K562 (cell line): ENCODE measurements around the gene BEST4. TPM values are rescaled to one million over a fixed set of nuclear protein-coding genes. Genes with fewer than 3 reads are reported as not detected.

Source experiments
- ATAC-seq: fragments of 200-7000 bp; cut with Tn5 transposase; 3 replicates; pipeline ENCODE4 v1.9.1; 2020; ENCODE audit warnings: moderate library complexity
- BruUV-seq: library from RNA; stranded (reverse); fragments of 400-500 nt; replicated peaks from 2 replicates; lab custom pipeline; 2021; lab: Mats Ljungman, UMichigan
- CTCF ChIA-PET: fragments of 300-600 bp; formaldehyde crosslinking; extraction: SDS; loops from one replicate; lab custom pipeline; 2021; ENCODE audit warnings: low intra/inter-chr PET ratio; lab: Yijun Ruan, JAX
- POLR2A ChIA-PET: fragments of 300-600, 350-650 bp; sonication (Branson Sonifier 250); formaldehyde crosslinking; extraction: SDS; loops from one replicate; lab custom pipeline; 2021; ENCODE audit warnings: antibody characterized with exemption, inconsistent platforms; lab: Yijun Ruan, JAX
- DNase-seq, 4 experiments: peaks; one replicate each; pipeline versions ENCODE4 v3.0.0 to v3.0.0-alpha.2; 2011 to 2018; ENCODE audit warnings: low spot score in 3 of 4, mixed read lengths in 3 of 4; ENCODE audit errors: extremely low read depth in 1 of 4
- FAIRE-seq: peaks from 2 replicates; lab custom pipeline; 2011; peaks lifted over from hg19 to GRCh38; lab: Jason Lieb, UNC
- H2AFZ ChIP-seq: 2 replicates; pipeline ENCODE4 v1.6.0; 2011; ENCODE audit warnings: low read depth, low read length, control low read depth, inconsistent platforms
- H3K27ac ChIP-seq: fragments of 200-600 bp; 3 replicates; pipeline ENCODE4 v1.8.0; 2011; ENCODE audit warnings: low read depth, mild to moderate bottlenecking, control low read depth, inconsistent platforms, low read length, moderate library complexity, mixed read lengths; ENCODE audit errors: extremely low read depth
- H3K27me3 ChIP-seq, 2 experiments: fragments of 300-600 bp in 1 of 2; 2 replicates in 1 of 2; 3 replicates in 1 of 2; pipeline versions ENCODE4 v1.6.0 to v1.8.0; 2011; ENCODE audit warnings: inconsistent platforms in 2 of 2, low read length in 2 of 2, mild to moderate bottlenecking in 1 of 2, mixed read lengths in 1 of 2, moderate library complexity in 1 of 2; ENCODE audit not compliant: control insufficient read depth in 2 of 2, insufficient read depth in 2 of 2
- H3K36me3 ChIP-seq: fragments of 300-600 bp; 3 replicates; pipeline ENCODE4 v1.8.0; 2011; ENCODE audit warnings: mild to moderate bottlenecking, low read length, inconsistent platforms; ENCODE audit not compliant: control insufficient read depth, insufficient read depth
- H3K4me1 ChIP-seq, 2 experiments: fragments of 200-600 bp in 1 of 2; replicated peaks in 1 of 2; 2 replicates in 1 of 2; 3 replicates in 1 of 2; pipeline versions ENCODE4 v1.5.1 to v1.8.0; 2011; ENCODE audit warnings: inconsistent platforms in 2 of 2, low read length in 2 of 2, mild to moderate bottlenecking in 1 of 2, mixed read lengths in 1 of 2, moderate library complexity in 1 of 2; ENCODE audit not compliant: control insufficient read depth in 2 of 2, insufficient read depth in 2 of 2
- H3K4me2 ChIP-seq: 2 replicates; pipeline ENCODE4 v1.6.1; 2011; ENCODE audit warnings: low read length, control low read depth, inconsistent platforms, mixed read lengths; ENCODE audit not compliant: insufficient read depth
- H3K4me3 ChIP-seq: fragments of 200-600 bp; sonication (generic), shearing (Covaris generic); 2 replicates; pipeline ENCODE4 v1.5.1; 2016; ENCODE audit warnings: control low read depth, inconsistent platforms
- H3K79me2 ChIP-seq: fragments of 200-600 bp; 3 replicates; pipeline ENCODE4 v1.8.0; 2011; ENCODE audit warnings: low read length, inconsistent platforms; ENCODE audit not compliant: control insufficient read depth, insufficient read depth
- H3K9ac ChIP-seq, 2 experiments: 2 replicates each; pipeline versions ENCODE4 v1.6.0 to v1.6.1; 2011; ENCODE audit warnings: low read depth in 2 of 2, low read length in 2 of 2, control low read depth in 1 of 2, inconsistent platforms in 1 of 2, mild to moderate bottlenecking in 1 of 2, mixed read lengths in 1 of 2; ENCODE audit not compliant: insufficient read depth in 1 of 2
- H3K9me1 ChIP-seq: one replicate; pipeline ENCODE4 v1.6.0; 2011; ENCODE audit warnings: inconsistent platforms, mild to moderate bottlenecking, low read length, moderate library complexity; ENCODE audit not compliant: control insufficient read depth, insufficient read depth
- H3K9me3 ChIP-seq: replicated peaks from 2 replicates; pipeline ENCODE4 v1.5.1; 2011; ENCODE audit warnings: low read depth, low read length, inconsistent platforms; ENCODE audit not compliant: control insufficient read depth, insufficient read depth
- H4K20me1 ChIP-seq: replicated peaks from 2 replicates; pipeline ENCODE4 v1.6.1; 2011; ENCODE audit warnings: low read length, inconsistent platforms, mixed read lengths; ENCODE audit not compliant: control insufficient read depth, insufficient read depth
- CBX1 ChIP-seq: sonication (generic); IDR thresholded peaks from 2 replicates; pipeline ENCODE4 v1.6.1; 2016; ENCODE audit warnings: antibody characterized with exemption, low read depth, mild to moderate bottlenecking
- JUND ChIP-seq, 2 experiments: IDR thresholded peaks; 2 replicates in 1 of 2; 3 replicates in 1 of 2; pipeline ENCODE4 v1.6.1; 2011; ENCODE audit warnings: borderline replicate concordance in 2 of 2, low read depth in 2 of 2, low read length in 2 of 2, improper control_type of control experiment in 1 of 2, missing biosample characterization in 1 of 2, missing genetic modification characterization in 1 of 2, missing genetic modification reagents in 1 of 2
- KLF1 ChIP-seq: fragments of 450-650 bp; IDR thresholded peaks from 2 replicates; pipeline ENCODE4 v1.6.1; 2016; ENCODE audit warnings: missing genetic modification characterization, missing compliant biosample characterization
- MEIS2 ChIP-seq: fragments of 450-650 bp; IDR thresholded peaks from 2 replicates; pipeline ENCODE4 v1.6.1; 2014; ENCODE audit warnings: mild to moderate bottlenecking; ENCODE audit not compliant: partially characterized antibody
- MYNN ChIP-seq, 2 experiments: sonication (generic); formaldehyde crosslinking in 1 of 2; IDR thresholded peaks; 2 replicates each; pipeline versions ENCODE4 v1.5.0 to v1.6.1; 2016 to 2020; ENCODE audit warnings: antibody characterized with exemption in 1 of 2, missing genetic modification reagents in 1 of 2
- POLR2G ChIP-seq: fragments of 200-400 bp; formaldehyde crosslinking; IDR thresholded peaks from 2 replicates; pipeline ENCODE4 v1.6.1; 2017; ENCODE audit warnings: low read depth, mild to moderate bottlenecking, antibody characterized with exemption, low read length, moderate library complexity
- PRPF4 ChIP-seq: fragments of 200-400 bp; formaldehyde crosslinking; IDR thresholded peaks from one replicate; pipeline ENCODE4 v1.6.1; 2017; ENCODE audit warnings: low read length, low read depth, mild to moderate bottlenecking; ENCODE audit not compliant: insufficient read depth, poor library complexity, severe bottlenecking
- RBFOX2 ChIP-seq: fragments of 200-400 bp; formaldehyde crosslinking; IDR thresholded peaks from 2 replicates; pipeline ENCODE4 v1.6.1; 2017; ENCODE audit warnings: low read depth, mild to moderate bottlenecking, low read length, moderate library complexity
- SIN3A ChIP-seq, 2 experiments: fragments of 150-350 bp in 1 of 2; IDR thresholded peaks; 2 replicates each; pipeline ENCODE4 v1.6.1; 2011 to 2016; ENCODE audit warnings: borderline replicate concordance in 2 of 2, low read depth in 2 of 2, low read length in 2 of 2, mild to moderate bottlenecking in 2 of 2, moderate library complexity in 2 of 2; ENCODE audit not compliant: control insufficient read depth in 1 of 2
- SP1 ChIP-seq: sonication (generic); formaldehyde crosslinking; IDR thresholded peaks from 2 replicates; pipeline ENCODE4 v1.8.1; 2022; ENCODE audit warnings: mild to moderate bottlenecking, missing genetic modification reagents
- THRAP3 ChIP-seq: fragments of 450-650 bp; IDR thresholded peaks from 2 replicates; pipeline ENCODE4 v1.6.1; 2016; ENCODE audit warnings: mild to moderate bottlenecking, inconsistent platforms, borderline replicate concordance
- USF1 ChIP-seq: sonication (generic); formaldehyde crosslinking; IDR thresholded peaks from 2 replicates; pipeline ENCODE4 v1.9.0; 2022; ENCODE audit warnings: mild to moderate bottlenecking, missing genetic modification reagents
- ZBTB1 ChIP-seq: sonication (generic); formaldehyde crosslinking; IDR thresholded peaks from 2 replicates; pipeline ENCODE4 v1.8.1; 2023; ENCODE audit warnings: missing genetic modification reagents, low read depth, mild to moderate bottlenecking, borderline replicate concordance
- ZNF175 ChIP-seq: fragments of 200-800 bp; sonication (Bioruptor generic); IDR thresholded peaks from 2 replicates; pipeline ENCODE4 v1.6.1; 2016; ENCODE audit warnings: low read depth, mild to moderate bottlenecking, missing genetic modification characterization, missing compliant biosample characterization
- ZNF507 ChIP-seq: conservative IDR thresholded peaks from 2 replicates; pipeline ENCODE4 v1.6.1; 2017; ENCODE audit warnings: missing genetic modification characterization, missing compliant biosample characterization
- ZNF830 ChIP-seq: fragments of 250-450 bp; sonication (Bioruptor Pico); IDR thresholded peaks from 2 replicates; pipeline ENCODE4 v1.5.0; 2021; ENCODE audit warnings: mild to moderate bottlenecking
- WGBS: fragments of 100-300 bp; shearing (Covaris generic); methylation state at CpG from one replicate; pipeline ENCODE4 v1.1.6; 2016; ENCODE audit warnings: low coverage, mixed read lengths; ENCODE audit not compliant: insufficient coverage; ENCODE audit errors: missing lambda C conversion rate; 5-methylcytosine and 5-hydroxymethylcytosine counted together
- in situ Hi-C: fragments of 300-500 bp; cut with MboI; formaldehyde crosslinking; loops from 4 replicates; pipeline ENCODE4 v1.15.0; 2018; ENCODE audit warnings: inconsistent platforms, mixed read lengths
- intact Hi-C: fragments of 100-400 bp; cut with micrococcal nuclease; formaldehyde crosslinking; loops from 2 replicates; pipeline ENCODE4 v1.14.2; 2022
- polyA plus RNA-seq, 8 experiments: library from polyadenylated mRNA; depleted of rRNA in 4 of 8; stranded (reverse) in 5 of 8; unstranded in 3 of 8; fragments of >200 nt; fragmentation: Nextera tagmentation in 2 of 8; fragmentation: Illumina TruSeq in 1 of 8; extraction: Ambion mirVana in 2 of 8; extraction: Trizol in 1 of 8; gene quantifications; 2 replicates each; pipeline versions ENCODE4 v1.2.1 to v1.2.3, GENCODE V29; 2011 to 2014; ENCODE audit warnings: inconsistent platforms in 1 of 8, missing spikeins in 1 of 8
- total RNA-seq, 7 experiments: library from RNA; depleted of rRNA in 6 of 7; stranded (reverse); fragments of >200 nt in 6 of 7; fragmentation: Illumina TruSeq in 2 of 7; extraction: Trizol in 2 of 7; gene quantifications; 2 replicates each; pipeline versions ENCODE4 v1.2.1 to v1.2.3, GENCODE V29; 2011 to 2021; ENCODE audit warnings: low replicate concordance in 1 of 7
- TF ChIP-seq, protein P1 (sequence below): sonication (generic); formaldehyde crosslinking; IDR thresholded peaks from 2 replicates; pipeline ENCODE4 v1.8.0; 2022; ENCODE audit warnings: missing genetic modification reagents, mild to moderate bottlenecking, moderate library complexity, borderline replicate concordance

The BEST4 gene
- total and polyA plus RNA-seq, 9 of the 15 experiments (the other 6 are each of a cell fraction or from before 2014, with no cell fraction given): 0.07 to 0.11 TPM; not detected in 7

DNA sequence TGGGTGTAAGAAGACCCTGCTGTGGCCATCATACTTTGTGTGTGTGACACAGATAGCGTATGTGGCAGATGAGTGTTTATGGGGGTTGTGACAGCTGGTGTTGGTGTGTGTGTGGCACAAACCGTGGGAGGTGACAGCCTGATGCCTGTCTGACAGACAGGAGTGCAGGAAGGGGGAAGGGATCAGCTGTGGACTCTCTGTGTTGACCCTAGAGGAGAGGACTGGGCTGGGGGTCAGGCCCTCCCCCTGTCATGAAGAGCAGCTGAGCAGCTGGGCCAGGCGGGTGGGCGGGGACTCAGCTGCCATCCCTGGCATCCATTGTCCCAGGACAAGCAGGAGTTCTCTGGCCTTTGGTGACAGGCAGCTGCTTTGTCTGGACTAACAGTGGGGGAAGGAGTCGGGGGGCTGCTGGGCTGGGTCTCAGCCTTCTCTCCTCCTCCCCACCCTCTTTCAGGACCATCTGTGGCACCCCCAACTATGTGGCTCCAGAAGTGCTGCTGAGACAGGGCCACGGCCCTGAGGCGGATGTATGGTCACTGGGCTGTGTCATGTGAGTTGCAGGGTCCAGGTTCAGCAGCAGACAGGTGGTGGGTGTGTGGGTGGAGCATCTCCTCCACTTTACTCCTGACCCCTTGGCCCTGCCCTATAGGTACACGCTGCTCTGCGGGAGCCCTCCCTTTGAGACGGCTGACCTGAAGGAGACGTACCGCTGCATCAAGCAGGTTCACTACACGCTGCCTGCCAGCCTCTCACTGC, 14.5 kb upstream of the BEST4 start:
- H3K4me2 ChIP-seq: peak overlapping the region; percentile 80
- H3K36me3 ChIP-seq: peaks cover 52% of the 10 kb centered on the region
- ATAC-seq (no peak), FAIRE-seq (no peak), DNase-seq (peak in 2 of 4 experiments; percentile 68 to 72)
- ChIA-PET CTCF (no interaction called here), POLR2A (interaction anchor here (0.6 to 16.9 kb wide), 9 partner anchors 14 to 715 kb away, joined by 3 to 594 read pairs (median 4); partner anchors contain the start of gene BEST4)
- H3K9me3 ChIP-seq: no peaks in the 10 kb centered on the region
- peaks cover 5% of the 10 kb centered on the region for H3K9me1 ChIP-seq
- intact Hi-C loops (loop anchor here (10.0 kb wide), 1 partner anchor 168 kb away; no protein-coding TSS in a partner anchor), in situ Hi-C loops (loop anchor here (10.0 kb wide), 1 partner anchor 692 kb away; the partner anchor contains the start of gene TESK2)
- no peaks in the 10 kb centered on the region for H4K20me1 ChIP-seq
- no peaks in the 10 kb centered on the region; a peak in 1 of 5 replicates for H3K27me3 ChIP-seq
- no peak overlapping the region for H3K4me3 ChIP-seq
- BruUV-seq: no TSS peak
- peaks cover 22% of the 10 kb centered on the region for H3K79me2 ChIP-seq
- H3K9ac ChIP-seq: peak overlapping the region; percentile 24 to 71; a peak in 3 of 4 replicates
- H3K4me1 ChIP-seq: peaks cover 36 to 73% of the 10 kb centered on the region in 2 experiments
- peak overlapping the region; percentile 6; the same call in 2 of the 3 replicates for H3K27ac ChIP-seq
- 87% methylated on average over 13 of the region's 13 CpGs for WGBS
- H2AFZ ChIP-seq: no peak overlapping the region
- TF ChIP-seq JUND (IDR thresholded peaks at IDR 0.05; ENCODE audit: borderline replicate concordance, low read depth, low read length) (no peak), JUND (tag; IDR thresholded peaks at IDR 0.05; ENCODE audit: borderline replicate concordance, low read depth, low read length) (no peak), POLR2G (peak; percentile 56; the same call in 1 of the 2 replicates), MYNN (IDR thresholded peaks at IDR 0.05) (0 out of 2 replicates have a peak, but pooled peaks have one; percentile 11), MYNN (CRISPR knock-in tag; IDR thresholded peaks at IDR 0.05) (no peak), ZNF507 (tag) (no peak), SP1 (peak; percentile 30; the same call in 1 of the 2 replicates), ZBTB1 (no peak), ZNF830 (CRISPR knock-in tag) (no peak), RBFOX2 (peak; percentile 80), ZNF175 (CRISPR knock-in tag) (no peak), MEIS2 (peak; percentile 24), CBX1 (no peak), SIN3A (IDR thresholded peaks at IDR 0.05; ENCODE audit: borderline replicate concordance in 2 of 2, control insufficient read depth in 1 of 2, low read depth in 2 of 2, low read length in 2 of 2) (peak in 1 of 2 experiments; percentile 18; a peak in 1 of 4 replicates), KLF1 (tag) (peak; percentile 30; the same call in 1 of the 2 replicates), USF1 (CRISPR knock-in tag) (0 out of 2 replicates have a peak, but pooled peaks have one; percentile 18), PRPF4 (peak; percentile 32), THRAP3 (0 out of 2 replicates have a peak, but pooled peaks have one; percentile 2)
- TF ChIP-seq, protein P1, sequence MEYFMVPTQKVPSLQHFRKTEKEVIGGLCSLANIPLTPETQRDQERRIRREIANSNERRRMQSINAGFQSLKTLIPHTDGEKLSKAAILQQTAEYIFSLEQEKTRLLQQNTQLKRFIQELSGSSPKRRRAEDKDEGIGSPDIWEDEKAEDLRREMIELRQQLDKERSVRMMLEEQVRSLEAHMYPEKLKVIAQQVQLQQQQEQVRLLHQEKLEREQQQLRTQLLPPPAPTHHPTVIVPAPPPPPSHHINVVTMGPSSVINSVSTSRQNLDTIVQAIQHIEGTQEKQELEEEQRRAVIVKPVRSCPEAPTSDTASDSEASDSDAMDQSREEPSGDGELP (CRISPR knock-in tag): peak; percentile 67; the same call in 1 of the 2 replicates
